ENCODE results near the gene HMG20A.
A peak's percentile ranks its signal among the peaks of the same experiment; 100 is the strongest.

HMG20A gene

GRCh38 chr15:77533578-77534430 is 113.1 kb downstream of the HMG20A start:
- DNase-seq (ENCODE audit: low spot score): peak; percentile 38
- Histone ChIP-seq H3K9me3 (ENCODE audit: severe bottlenecking) (no peaks in the 10 kb centered on the region), H3K36me3 (ENCODE audit: low read depth) (no peaks in the 10 kb centered on the region), H3K27ac (ENCODE audit: poor library complexity, severe bottlenecking) (no peak overlapping the region), H3K27me3 (ENCODE audit: insufficient read depth, poor library complexity, severe bottlenecking) (no peaks in the 10 kb centered on the region), H3K4me3 (ENCODE audit: severe bottlenecking) (no peak overlapping the region), H3K4me1 (ENCODE audit: insufficient read depth, poor library complexity, severe bottlenecking) (no peaks in the 10 kb centered on the region)
- TF ChIP-seq, protein P1, sequence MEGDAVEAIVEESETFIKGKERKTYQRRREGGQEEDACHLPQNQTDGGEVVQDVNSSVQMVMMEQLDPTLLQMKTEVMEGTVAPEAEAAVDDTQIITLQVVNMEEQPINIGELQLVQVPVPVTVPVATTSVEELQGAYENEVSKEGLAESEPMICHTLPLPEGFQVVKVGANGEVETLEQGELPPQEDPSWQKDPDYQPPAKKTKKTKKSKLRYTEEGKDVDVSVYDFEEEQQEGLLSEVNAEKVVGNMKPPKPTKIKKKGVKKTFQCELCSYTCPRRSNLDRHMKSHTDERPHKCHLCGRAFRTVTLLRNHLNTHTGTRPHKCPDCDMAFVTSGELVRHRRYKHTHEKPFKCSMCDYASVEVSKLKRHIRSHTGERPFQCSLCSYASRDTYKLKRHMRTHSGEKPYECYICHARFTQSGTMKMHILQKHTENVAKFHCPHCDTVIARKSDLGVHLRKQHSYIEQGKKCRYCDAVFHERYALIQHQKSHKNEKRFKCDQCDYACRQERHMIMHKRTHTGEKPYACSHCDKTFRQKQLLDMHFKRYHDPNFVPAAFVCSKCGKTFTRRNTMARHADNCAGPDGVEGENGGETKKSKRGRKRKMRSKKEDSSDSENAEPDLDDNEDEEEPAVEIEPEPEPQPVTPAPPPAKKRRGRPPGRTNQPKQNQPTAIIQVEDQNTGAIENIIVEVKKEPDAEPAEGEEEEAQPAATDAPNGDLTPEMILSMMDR (IDR thresholded peaks at IDR 0.05; ENCODE audit: poor library complexity, severe bottlenecking): no peak
- no peak for ATAC-seq (ENCODE audit: low read depth)

Data from RWPE2 (cell line).